Neuronal stem cell (in vitro differentiated cells): ENCODE results near the gene SMARCD3.

ENCODE experiments used
- DNase-seq: peaks from one replicate; pipeline ENCODE4 v3.0.0-alpha.2; 2013; ENCODE audit warnings: low spot score
- H2AFZ ChIP-seq: one replicate; pipeline ENCODE4 v1.6.1; 2013; ENCODE audit warnings: mild to moderate bottlenecking, low read length, inconsistent platforms
- H2AK5ac ChIP-seq: 2 replicates; pipeline ENCODE4 v1.6.1; 2013; ENCODE audit warnings: low read depth, mild to moderate bottlenecking, inconsistent platforms, low read length, moderate library complexity, mixed read lengths
- H2BK120ac ChIP-seq: 2 replicates; pipeline ENCODE4 v1.6.1; 2013; ENCODE audit warnings: low read depth, mild to moderate bottlenecking, inconsistent platforms, low read length, moderate library complexity, mixed read lengths
- H2BK12ac ChIP-seq: one replicate; pipeline ENCODE4 v1.6.1; 2013; ENCODE audit warnings: low read length, inconsistent platforms
- H2BK15ac ChIP-seq: 2 replicates; pipeline ENCODE4 v1.6.1; 2013; ENCODE audit warnings: mild to moderate bottlenecking, low read length, inconsistent platforms, mixed read lengths
- H2BK5ac ChIP-seq: one replicate; pipeline ENCODE4 v1.6.1; 2013; ENCODE audit warnings: inconsistent platforms, mild to moderate bottlenecking, low read length, moderate library complexity
- H3K14ac ChIP-seq: one replicate; pipeline ENCODE4 v1.6.1; 2013; ENCODE audit warnings: low read length, inconsistent platforms
- H3K18ac ChIP-seq: 2 replicates; pipeline ENCODE4 v1.6.1; 2013; ENCODE audit warnings: low read length, inconsistent platforms
- H3K23ac ChIP-seq: 2 replicates; pipeline ENCODE4 v1.6.1; 2013; ENCODE audit warnings: low read depth, mild to moderate bottlenecking, mixed read lengths, low read length, inconsistent platforms; ENCODE audit not compliant: poor library complexity
- H3K27ac ChIP-seq: replicated peaks from 3 replicates; pipeline ENCODE4 v1.5.1; 2013; ENCODE audit warnings: low read length, inconsistent platforms
- H3K27me3 ChIP-seq, 3 experiments: 2 replicates each; pipeline ENCODE4 v1.6.1; 2013; ENCODE audit warnings: low read length in 3 of 3, mild to moderate bottlenecking in 2 of 3, inconsistent platforms in 1 of 3, low read depth in 1 of 3, mixed read lengths in 1 of 3, moderate library complexity in 1 of 3; ENCODE audit not compliant: control insufficient read depth in 3 of 3, insufficient read depth in 3 of 3
- H3K36me3 ChIP-seq, 2 donors: replicated peaks in 1 of 2; 2 replicates each; pipeline ENCODE4 v1.6.1; 2013; ENCODE audit warnings: low read length in 2 of 2; ENCODE audit not compliant: control insufficient read depth in 2 of 2, insufficient read depth in 2 of 2
- H3K4ac ChIP-seq: 2 replicates; pipeline ENCODE4 v1.6.1; 2013; ENCODE audit warnings: inconsistent platforms, mild to moderate bottlenecking, low read length, moderate library complexity
- H3K4me1 ChIP-seq, 2 donors: 1 replicate in 1 of 2; 2 replicates in 1 of 2; pipeline ENCODE4 v1.6.1; 2013; ENCODE audit warnings: low read length in 2 of 2, low read depth in 1 of 2; ENCODE audit not compliant: control insufficient read depth in 2 of 2, insufficient read depth in 1 of 2
- H3K4me2 ChIP-seq: one replicate; pipeline ENCODE4 v1.6.1; 2013; ENCODE audit warnings: mild to moderate bottlenecking, low read length, inconsistent platforms; ENCODE audit not compliant: insufficient read depth, poor library complexity, severe bottlenecking
- H3K4me3 ChIP-seq, 2 donors: 2 replicates each; pipeline ENCODE4 v1.5.1; 2013; ENCODE audit warnings: low read length in 2 of 2, mild to moderate bottlenecking in 2 of 2, inconsistent platforms in 1 of 2, moderate library complexity in 1 of 2
- H3K79me1 ChIP-seq: one replicate; pipeline ENCODE4 v1.6.1; 2013; ENCODE audit warnings: low read depth, mild to moderate bottlenecking, inconsistent platforms, low read length, moderate library complexity
- H3K9ac ChIP-seq: one replicate; pipeline ENCODE4 v1.6.1; 2013; ENCODE audit warnings: mild to moderate bottlenecking, low read depth, low read length, inconsistent platforms; ENCODE audit not compliant: poor library complexity
- H3K9me3 ChIP-seq, 2 donors: replicated peaks in 1 of 2; 2 replicates each; pipeline versions ENCODE3 to v1.6.1; 2013; ENCODE audit warnings: low read length in 2 of 2, mild to moderate bottlenecking in 2 of 2, inconsistent platforms in 1 of 2, low read depth in 1 of 2, mixed read lengths in 1 of 2, moderate library complexity in 1 of 2; ENCODE audit not compliant: control insufficient read depth in 2 of 2, insufficient read depth in 1 of 2
- H4K8ac ChIP-seq: one replicate; pipeline ENCODE4 v1.6.1; 2013; ENCODE audit warnings: low read depth, mild to moderate bottlenecking, inconsistent platforms, low read length, moderate library complexity
- H4K91ac ChIP-seq: one replicate; pipeline ENCODE4 v1.6.1; 2013; ENCODE audit warnings: low read length, low read depth, mild to moderate bottlenecking, inconsistent platforms; ENCODE audit not compliant: poor library complexity
- WGBS, 2 donors: extraction: QIAGEN DNeasy Blood & Tissue Kit; methylation state at CpG; one replicate each; pipeline ENCODE4 v1.1.7; 2013; ENCODE audit warnings: missing lambda C conversion rate in 2 of 2, mixed read lengths in 1 of 2; ENCODE audit not compliant: insufficient read length in 2 of 2, insufficient replicate concordance in 1 of 2; ENCODE audit errors: extremely low coverage in 2 of 2; 5-methylcytosine and 5-hydroxymethylcytosine counted together

SMARCD3 gene

GRCh38 chr7:151273651-151274390, 25.3 kb upstream of the SMARCD3 start:
- no CpG with 5 or more reads among the region's 9 CpGs for WGBS, 2 donors
- H3K9ac ChIP-seq = no peak overlapping the region
- H2BK120ac ChIP-seq = no peak overlapping the region
- H3K4me2 ChIP-seq = no peak overlapping the region
- H3K18ac ChIP-seq = no peak overlapping the region
- no peaks in the 10 kb centered on the region for H3K9me3 ChIP-seq
- H2AFZ ChIP-seq = no peak overlapping the region
- no peak overlapping the region for H4K8ac ChIP-seq
- no peak overlapping the region for H2BK5ac ChIP-seq
- no peak overlapping the region for H3K27ac ChIP-seq
- peak overlapping the region; percentile 43 for H3K14ac ChIP-seq
- no peak overlapping the region for H3K4ac ChIP-seq
- H3K4me1 ChIP-seq = peaks cover 5 to 10% of the 10 kb centered on the region in 2 donors
- H3K36me3 ChIP-seq = no peaks in the 10 kb centered on the region
- H3K27me3 ChIP-seq = peaks cover 0 to 25% (median 17%) of the 10 kb centered on the region in 3 experiments
- H4K91ac ChIP-seq = no peak overlapping the region
- H2BK12ac ChIP-seq = no peak overlapping the region
- H2BK15ac ChIP-seq = peak overlapping the region; percentile 16
- no peak overlapping the region for H2AK5ac ChIP-seq
- H3K79me1 ChIP-seq = peaks cover 2% of the 10 kb centered on the region
- no peak overlapping the region for H3K4me3 ChIP-seq
- no peak for DNase-seq
- H3K23ac ChIP-seq = no peak overlapping the region

- Histone ChIP-seq H2BK120ac (no peak overlapping the region), H3K4me1 (peaks cover 5 to 10% of the 10 kb centered on the region in 2 donors), H3K27ac (no peak overlapping the region), H3K9ac (peak overlapping the region; percentile 30), H3K9me3 (no peaks in the 10 kb centered on the region), H2AK5ac (peak overlapping the region; percentile 50), H3K27me3 (peaks cover 0 to 21% (median 16%) of the 10 kb centered on the region in 3 experiments), H2AFZ (no peak overlapping the region), H3K23ac (peak overlapping the region; percentile 44), H3K36me3 (no peaks in the 10 kb centered on the region), H3K4me2 (no peak overlapping the region), H4K91ac (no peak overlapping the region), H3K4ac (no peak overlapping the region), H4K8ac (no peak overlapping the region), H3K79me1 (peaks cover 2% of the 10 kb centered on the region), H2BK12ac (no peak overlapping the region), H3K18ac (no peak overlapping the region), H2BK15ac (no peak overlapping the region), H3K4me3 (no peak overlapping the region), H2BK5ac (no peak overlapping the region), H3K14ac (no peak overlapping the region)
- DNase-seq = no peak
- WGBS, 2 donors = no CpG with 5 or more reads among the region's 7 CpGs
These were observed 24.4 kb upstream of the SMARCD3 start for GRCh38 chr7:151272877-151273276.

- Histone ChIP-seq H3K18ac (no peak overlapping the region), H2BK5ac (no peak overlapping the region), H3K23ac (peak overlapping the region; percentile 3), H3K27me3 (peaks cover 0 to 17% (median 12%) of the 10 kb centered on the region in 3 experiments), H2BK12ac (no peak overlapping the region), H2AFZ (no peak overlapping the region), H3K4me1 (peaks cover 5 to 10% of the 10 kb centered on the region in 2 donors), H3K36me3 (no peaks in the 10 kb centered on the region), H3K4ac (no peak overlapping the region), H4K8ac (no peak overlapping the region), H3K27ac (no peak overlapping the region), H2BK120ac (no peak overlapping the region), H3K4me2 (no peak overlapping the region), H3K9ac (no peak overlapping the region), H2AK5ac (no peak overlapping the region), H3K4me3 (no peak overlapping the region), H2BK15ac (no peak overlapping the region), H3K9me3 (no peaks in the 10 kb centered on the region), H4K91ac (no peak overlapping the region), H3K14ac (no peak overlapping the region), H3K79me1 (peaks cover 2% of the 10 kb centered on the region)
- no CpG with 5 or more reads among the region's 10 CpGs for WGBS, 2 donors
- no peak for DNase-seq
These were observed 23.9 kb upstream of the SMARCD3 start for GRCh38 chr7:151272405-151272804.

GRCh38 chr7:151271699-151272355, 23.3 kb upstream of the SMARCD3 start:
- H2BK120ac ChIP-seq = no peak overlapping the region
- H4K8ac ChIP-seq = no peak overlapping the region
- H3K4ac ChIP-seq = no peak overlapping the region
- no peak overlapping the region for H3K18ac ChIP-seq
- no peak overlapping the region for H3K14ac ChIP-seq
- H3K23ac ChIP-seq = no peak overlapping the region
- whole genome bisulfite sequencing, 2 donors = no CpG with 5 or more reads among the region's 7 CpGs
- H3K4me3 ChIP-seq = no peak overlapping the region
- H3K27me3 ChIP-seq = peaks cover 0 to 14% (median 10%) of the 10 kb centered on the region in 3 experiments
- no peak overlapping the region for H3K9ac ChIP-seq
- H2BK15ac ChIP-seq = no peak overlapping the region
- DNase-seq = no peak
- no peak overlapping the region for H2BK5ac ChIP-seq
- no peaks in the 10 kb centered on the region for H3K79me1 ChIP-seq
- no peaks in the 10 kb centered on the region for H3K36me3 ChIP-seq
- H3K9me3 ChIP-seq = no peaks in the 10 kb centered on the region
- H3K4me1 ChIP-seq = peaks cover 5 to 7% of the 10 kb centered on the region in 2 donors
- no peak overlapping the region for H3K4me2 ChIP-seq
- H4K91ac ChIP-seq = no peak overlapping the region
- H2AK5ac ChIP-seq = no peak overlapping the region
- H2AFZ ChIP-seq = no peak overlapping the region
- no peak overlapping the region for H2BK12ac ChIP-seq
- H3K27ac ChIP-seq = no peak overlapping the region
